NCI-H128 (cell line): ENCODE measurements around the gene AARS2.

Source experiments
- DNase-seq: peaks from one replicate; lab custom pipeline; 2025; ENCODE audit not compliant: unreplicated experiment; lab: John Stamatoyannopoulos, UW

Gene AARS2

GRCh38 chr6:44276667-44277640 lies 36.2 kb downstream of the AARS2 start:
- no peak for DNase-seq

GRCh38 chr6:44275749-44276648 lies 37.1 kb downstream of the AARS2 start:
- DNase-seq: no peak

GRCh38 chr6:44275271-44275748 lies 37.8 kb downstream of the AARS2 start:
- DNase-seq: no peak

- no peak for DNase-seq
Measured at GRCh38 chr6:44273617-44274016, 39.5 kb downstream of the AARS2 start.

GRCh38 chr6:44272999-44273566 lies 40.1 kb downstream of the AARS2 start:
- no peak for DNase-seq

GRCh38 chr6:44272529-44272928 lies 40.6 kb downstream of the AARS2 start:
- DNase-seq: no peak

- DNase-seq: no peak
Measured at GRCh38 chr6:44271914-44272313, 41.2 kb downstream of the AARS2 start.

GRCh38 chr6:44271406-44271723 lies 41.8 kb downstream of the AARS2 start:
- DNase-seq: no peak

- DNase-seq: peak; percentile 14
Measured at GRCh38 chr6:44270526-44271405, 42.4 kb downstream of the AARS2 start.

- DNase-seq: no peak
Measured at GRCh38 chr6:44269921-44270525, 43.1 kb downstream of the AARS2 start, which contains the start of gene TMEM151B. TMEM151B (plus strand) TSS chr6:44270450; CDS start chr6:44270743, 293 bp downstream.

- DNase-seq: no peak
Measured at GRCh38 chr6:44269178-44269920, 43.8 kb downstream of the AARS2 start.

- peak; percentile 40 for DNase-seq
Measured at GRCh38 chr6:44268095-44268628, 45.0 kb downstream of the AARS2 start.

GRCh38 chr6:44267252-44267651 lies 45.9 kb downstream of the AARS2 start:
- no peak for DNase-seq

- DNase-seq: no peak
Measured at GRCh38 chr6:44266347-44266746, 46.8 kb downstream of the AARS2 start.

- no peak for DNase-seq
Measured at GRCh38 chr6:44265722-44266233, 47.4 kb downstream of the AARS2 start.

GRCh38 chr6:44265007-44265721 lies 48.0 kb downstream of the AARS2 start, which contains the start of gene NFKBIE:
NFKBIE (minus strand) TSS chr6:44265551; CDS start chr6:44265346, 205 bp downstream.
- DNase-seq: peak; percentile 59

GRCh38 chr6:44264154-44265006 lies 48.8 kb downstream of the AARS2 start:
- DNase-seq: peak; percentile 6
